SK-N-SH (cell line): ENCODE measurements around the gene ARL5A. TPM values are rescaled to one million over a fixed set of nuclear protein-coding genes. Genes with fewer than 3 reads are reported as not detected.

Source experiments
- CTCF ChIA-PET: fragments of 300-600, 350-600 bp; formaldehyde crosslinking; extraction: SDS; loops from one replicate; lab custom pipeline; 2021; lab: Yijun Ruan, JAX
- POLR2A ChIA-PET: fragments of 350-600 bp; sonication (Branson Sonifier 250); formaldehyde crosslinking; extraction: SDS; loops from one replicate; lab custom pipeline; 2020; ENCODE audit warnings: antibody characterized with exemption, inconsistent platforms; lab: Yijun Ruan, JAX
- DNase-seq: peaks from one replicate; pipeline ENCODE4 v3.0.0; 2012
- H2AFZ ChIP-seq: fragments of 200-600 bp; sonication (generic); 2 replicates; pipeline ENCODE4 v1.8.1; 2016; ENCODE audit warnings: antibody characterized with exemption, mild to moderate bottlenecking, low read depth
- H3F3A ChIP-seq: fragments of 200-600 bp; sonication (generic); replicated peaks from 2 replicates; pipeline ENCODE3; 2016; ENCODE audit warnings: antibody characterized with exemption, mild to moderate bottlenecking; ENCODE audit not compliant: insufficient read depth
- H3K27ac ChIP-seq, 2 experiments: fragments of 200-500 bp in 1 of 2; fragments of 200-600 bp in 1 of 2; sonication (Bioruptor generic) in 1 of 2; sonication (generic), shearing (Covaris generic) in 1 of 2; 2 replicates each; pipeline versions ENCODE4 v1.5.1 to v1.6.1; 2014 to 2016; ENCODE audit warnings: low read depth in 2 of 2, inconsistent platforms in 1 of 2, low read length in 1 of 2, mild to moderate bottlenecking in 1 of 2, mixed read lengths in 1 of 2
- H3K27me3 ChIP-seq: fragments of 200-600 bp; sonication (generic), shearing (Covaris generic); 2 replicates; pipeline ENCODE4 v1.6.1; 2016; ENCODE audit warnings: mixed run types; ENCODE audit not compliant: insufficient read depth
- H3K36me3 ChIP-seq, 2 experiments: fragments of 200-500 bp in 1 of 2; fragments of 200-600 bp in 1 of 2; sonication (Bioruptor generic) in 1 of 2; sonication (generic) in 1 of 2; replicated peaks in 1 of 2; 2 replicates each; pipeline versions ENCODE3 to v1.5.1; 2014 to 2016; ENCODE audit warnings: low read length in 1 of 2, mild to moderate bottlenecking in 1 of 2; ENCODE audit not compliant: insufficient read depth in 2 of 2, control insufficient read depth in 1 of 2
- H3K4me1 ChIP-seq, 2 experiments: fragments of 200-500 bp in 1 of 2; fragments of 200-600 bp in 1 of 2; sonication (Bioruptor generic) in 1 of 2; sonication (generic), shearing (Covaris generic) in 1 of 2; 2 replicates each; pipeline versions ENCODE4 v1.5.1 to v1.6.1; 2014 to 2016; ENCODE audit warnings: low read depth in 1 of 2, low read length in 1 of 2, mixed run types in 1 of 2; ENCODE audit not compliant: insufficient read depth in 2 of 2, control insufficient read depth in 1 of 2
- H3K4me2 ChIP-seq: fragments of 200-600 bp; sonication (generic), shearing (Covaris generic); 2 replicates; pipeline ENCODE4 v1.6.1; 2017; ENCODE audit warnings: mixed run types
- H3K4me3 ChIP-seq, 2 experiments: fragments of 200-500 bp in 1 of 2; fragments of 200-600 bp in 1 of 2; sonication (Bioruptor generic) in 1 of 2; sonication (generic), shearing (Covaris generic) in 1 of 2; 2 replicates each; pipeline versions ENCODE4 v1.5.1 to v1.8.1; 2014 to 2016; ENCODE audit warnings: low read depth in 2 of 2, inconsistent platforms in 1 of 2, low read length in 1 of 2, mild to moderate bottlenecking in 1 of 2, mixed read lengths in 1 of 2, moderate library complexity in 1 of 2
- H3K79me2 ChIP-seq: fragments of 200-600 bp; sonication (generic); 2 replicates; pipeline ENCODE4 v1.8.1; 2017; ENCODE audit warnings: mild to moderate bottlenecking; ENCODE audit not compliant: insufficient read depth
- H3K9ac ChIP-seq: fragments of 200-600 bp; sonication (generic); 2 replicates; pipeline ENCODE4 v1.6.1; 2017; ENCODE audit warnings: mixed run types
- H3K9me2 ChIP-seq: fragments of 200-600 bp; sonication (generic); 2 replicates; pipeline ENCODE4 v1.6.1; 2017; ENCODE audit warnings: mixed run types
- H3K9me3 ChIP-seq: fragments of 200-600 bp; sonication (generic); 2 replicates; pipeline ENCODE4 v1.6.1; 2017; ENCODE audit warnings: mixed run types, mild to moderate bottlenecking, moderate library complexity
- H4K20me1 ChIP-seq: fragments of 200-600 bp; sonication (generic); 2 replicates; pipeline ENCODE4 v1.6.1; 2017; ENCODE audit warnings: mild to moderate bottlenecking, mixed run types; ENCODE audit not compliant: insufficient read depth
- CHD2 ChIP-seq: fragments of 150-350 bp; IDR thresholded peaks from 2 replicates; pipeline ENCODE4 v1.6.1; 2018; ENCODE audit warnings: low read length; ENCODE audit not compliant: partially characterized antibody
- ELF1 ChIP-seq: IDR thresholded peaks from 2 replicates; pipeline ENCODE4 v1.4.0; 2012
- EP300 ChIP-seq, 2 experiments: IDR thresholded peaks; 2 replicates each; pipeline versions ENCODE4 v1.4.0 to v1.6.1; 2012; ENCODE audit warnings: borderline replicate concordance in 1 of 2, low read depth in 1 of 2, low read length in 1 of 2
- FOSL2 ChIP-seq: IDR thresholded peaks from 2 replicates; pipeline ENCODE4 v1.4.0; 2012; ENCODE audit warnings: low read depth, mild to moderate bottlenecking, moderate library complexity, borderline replicate concordance
- JUND ChIP-seq: IDR thresholded peaks from 2 replicates; pipeline ENCODE4 v1.4.0; 2012
- MAX ChIP-seq: IDR thresholded peaks from 2 replicates; pipeline ENCODE4 v1.4.0; 2012; ENCODE audit warnings: low read depth
- MEF2A ChIP-seq: IDR thresholded peaks from 2 replicates; pipeline ENCODE4 v1.4.0; 2012; ENCODE audit warnings: low read depth, borderline replicate concordance
- MXI1 ChIP-seq: IDR thresholded peaks from 2 replicates; pipeline ENCODE4 v1.6.1; 2012; ENCODE audit warnings: mild to moderate bottlenecking, low read depth, low read length, improper control_type of control experiment
- NFIC ChIP-seq: IDR thresholded peaks from 2 replicates; pipeline ENCODE4 v1.4.0; 2012; ENCODE audit warnings: borderline replicate concordance
- NRF1 ChIP-seq: IDR thresholded peaks from 2 replicates; pipeline ENCODE4 v1.6.1; 2012; ENCODE audit warnings: low read depth, mild to moderate bottlenecking, low read length
- POLR2AphosphoS5 ChIP-seq: IDR thresholded peaks from 2 replicates; pipeline ENCODE4 v1.6.1; 2012; ENCODE audit warnings: low read depth, low read length
- REST ChIP-seq: IDR thresholded peaks from 2 replicates; pipeline ENCODE4 v1.6.1; 2012; ENCODE audit warnings: mild to moderate bottlenecking, low read depth, low read length, moderate library complexity
- RXRA ChIP-seq: IDR thresholded peaks from 2 replicates; pipeline ENCODE4 v1.4.0; 2012; ENCODE audit warnings: low read depth, mild to moderate bottlenecking, borderline replicate concordance
- TAF1 ChIP-seq: IDR thresholded peaks from 2 replicates; pipeline ENCODE4 v1.6.1; 2012; ENCODE audit warnings: low read depth, mild to moderate bottlenecking, low read length, moderate library complexity, borderline replicate concordance
- TCF12 ChIP-seq: IDR thresholded peaks from 2 replicates; pipeline ENCODE4 v1.4.0; 2012
- ZBTB33 ChIP-seq: IDR thresholded peaks from 2 replicates; pipeline ENCODE4 v1.4.0; 2012; ENCODE audit warnings: low read depth, borderline replicate concordance
- WGBS: methylation state at CpG from one replicate; pipeline ENCODE4 v1.1.6; 2017; ENCODE audit warnings: low lambda C conversion rate; 5-methylcytosine and 5-hydroxymethylcytosine counted together
- polyA plus RNA-seq, 3 experiments: library from polyadenylated mRNA; depleted of rRNA; stranded (reverse); fragments of >200 nt; gene quantifications; 2 replicates each; pipeline ENCODE4 v1.2.3, GENCODE V29; 2012
- TF ChIP-seq, protein P1 (sequence below): IDR thresholded peaks from 2 replicates; pipeline ENCODE4; 2012
- TF ChIP-seq, protein P2 (sequence below): IDR thresholded peaks from 2 replicates; pipeline ENCODE4 v1.4.0; 2012; ENCODE audit warnings: low read depth, borderline replicate concordance
- TF ChIP-seq, protein P3 (sequence below): fragments of 150-350 bp; IDR thresholded peaks from 2 replicates; pipeline ENCODE4 v1.6.1; 2016; ENCODE audit warnings: mild to moderate bottlenecking, low read depth, low read length

Gene ARL5A
- polyA plus RNA-seq, 1 of the 3 experiments (the other 2 are of a cell fraction): 8.2 TPM

GRCh38 chr2:151766437-151767153 lies 61.6 kb downstream of the ARL5A start:
- Histone ChIP-seq H3K4me1 (peaks cover 0 to 15% of the 10 kb centered on the region in 2 experiments; a peak in 2 of 4 replicates), H3K9ac (no peak overlapping the region), H3K79me2 (no peaks in the 10 kb centered on the region), H3K4me2 (no peak overlapping the region), H3K27me3 (no peaks in the 10 kb centered on the region), H3F3A (no peaks in the 10 kb centered on the region), H3K9me3 (no peaks in the 10 kb centered on the region), H2AFZ (no peak overlapping the region), H3K4me3 (no peak overlapping the region), H3K36me3 (no peaks in the 10 kb centered on the region), H3K9me2 (no peaks in the 10 kb centered on the region), H3K27ac (no peak overlapping the region), H4K20me1 (no peaks in the 10 kb centered on the region)
- no peak for DNase-seq
- CTCF ChIA-PET: interaction anchor here (1.3 kb wide), 1 partner anchor 181 kb away, joined by 4 read pairs; no protein-coding TSS in a partner anchor
- POLR2A ChIA-PET: no interaction called here
- WGBS: 70% methylated on average over 2 of the region's 4 CpGs
- TF ChIP-seq MAX (no peak), REST (no peak), JUND (no peak), ELF1 (no peak), FOSL2 (no peak), RXRA (no peak), EP300 (IDR thresholded peaks at IDR 0.05; ENCODE audit: borderline replicate concordance in 1 of 2, low read depth in 1 of 2, low read length in 1 of 2) (no peak), CHD2 (no peak), NFIC (no peak), TCF12 (no peak), NRF1 (no peak), ZBTB33 (no peak), MXI1 (no peak), TAF1 (no peak), POLR2AphosphoS5 (no peak), MEF2A (no peak)
- TF ChIP-seq, protein P1, sequence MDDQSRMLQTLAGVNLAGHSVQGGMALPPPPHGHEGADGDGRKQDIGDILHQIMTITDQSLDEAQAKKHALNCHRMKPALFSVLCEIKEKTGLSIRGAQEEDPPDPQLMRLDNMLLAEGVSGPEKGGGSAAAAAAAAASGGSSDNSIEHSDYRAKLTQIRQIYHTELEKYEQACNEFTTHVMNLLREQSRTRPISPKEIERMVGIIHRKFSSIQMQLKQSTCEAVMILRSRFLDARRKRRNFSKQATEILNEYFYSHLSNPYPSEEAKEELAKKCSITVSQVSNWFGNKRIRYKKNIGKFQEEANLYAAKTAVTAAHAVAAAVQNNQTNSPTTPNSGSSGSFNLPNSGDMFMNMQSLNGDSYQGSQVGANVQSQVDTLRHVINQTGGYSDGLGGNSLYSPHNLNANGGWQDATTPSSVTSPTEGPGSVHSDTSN: no peak
- TF ChIP-seq, protein P2, sequence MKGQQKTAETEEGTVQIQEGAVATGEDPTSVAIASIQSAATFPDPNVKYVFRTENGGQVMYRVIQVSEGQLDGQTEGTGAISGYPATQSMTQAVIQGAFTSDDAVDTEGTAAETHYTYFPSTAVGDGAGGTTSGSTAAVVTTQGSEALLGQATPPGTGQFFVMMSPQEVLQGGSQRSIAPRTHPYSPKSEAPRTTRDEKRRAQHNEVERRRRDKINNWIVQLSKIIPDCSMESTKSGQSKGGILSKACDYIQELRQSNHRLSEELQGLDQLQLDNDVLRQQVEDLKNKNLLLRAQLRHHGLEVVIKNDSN: no peak
- TF ChIP-seq, protein P3, sequence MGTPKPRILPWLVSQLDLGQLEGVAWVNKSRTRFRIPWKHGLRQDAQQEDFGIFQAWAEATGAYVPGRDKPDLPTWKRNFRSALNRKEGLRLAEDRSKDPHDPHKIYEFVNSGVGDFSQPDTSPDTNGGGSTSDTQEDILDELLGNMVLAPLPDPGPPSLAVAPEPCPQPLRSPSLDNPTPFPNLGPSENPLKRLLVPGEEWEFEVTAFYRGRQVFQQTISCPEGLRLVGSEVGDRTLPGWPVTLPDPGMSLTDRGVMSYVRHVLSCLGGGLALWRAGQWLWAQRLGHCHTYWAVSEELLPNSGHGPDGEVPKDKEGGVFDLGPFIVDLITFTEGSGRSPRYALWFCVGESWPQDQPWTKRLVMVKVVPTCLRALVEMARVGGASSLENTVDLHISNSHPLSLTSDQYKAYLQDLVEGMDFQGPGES: no peak
